ENCODE measurements around the gene POLE3.
"Not testable (repeated sequence)": the region's sequence is repeated elsewhere in the genome, so short reads cannot be mapped to it uniquely, and the experiment has no call there.

Gene POLE3

DNA sequence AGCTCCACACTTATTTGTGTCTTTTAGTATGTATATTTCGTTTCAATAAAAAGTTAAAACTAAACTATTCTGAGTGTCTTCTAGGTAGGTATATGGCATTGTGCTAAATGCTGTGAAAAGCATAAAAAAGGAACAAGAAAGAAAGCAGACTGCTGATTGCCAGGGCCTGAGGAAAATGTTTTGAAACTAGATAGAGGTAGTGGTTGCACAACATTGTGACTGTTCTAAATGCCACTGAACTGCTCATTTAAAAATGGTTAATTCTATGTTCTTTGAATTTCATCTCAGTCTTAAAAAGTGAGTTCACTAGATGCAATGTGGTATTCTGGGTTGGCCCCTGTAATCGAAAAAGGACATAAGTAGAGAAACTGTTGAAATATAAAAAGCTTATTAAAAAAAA, 6.8 kb downstream of the POLE3 start:
- DNase-seq (ENCODE audit: low read depth) = no peak

DNA sequence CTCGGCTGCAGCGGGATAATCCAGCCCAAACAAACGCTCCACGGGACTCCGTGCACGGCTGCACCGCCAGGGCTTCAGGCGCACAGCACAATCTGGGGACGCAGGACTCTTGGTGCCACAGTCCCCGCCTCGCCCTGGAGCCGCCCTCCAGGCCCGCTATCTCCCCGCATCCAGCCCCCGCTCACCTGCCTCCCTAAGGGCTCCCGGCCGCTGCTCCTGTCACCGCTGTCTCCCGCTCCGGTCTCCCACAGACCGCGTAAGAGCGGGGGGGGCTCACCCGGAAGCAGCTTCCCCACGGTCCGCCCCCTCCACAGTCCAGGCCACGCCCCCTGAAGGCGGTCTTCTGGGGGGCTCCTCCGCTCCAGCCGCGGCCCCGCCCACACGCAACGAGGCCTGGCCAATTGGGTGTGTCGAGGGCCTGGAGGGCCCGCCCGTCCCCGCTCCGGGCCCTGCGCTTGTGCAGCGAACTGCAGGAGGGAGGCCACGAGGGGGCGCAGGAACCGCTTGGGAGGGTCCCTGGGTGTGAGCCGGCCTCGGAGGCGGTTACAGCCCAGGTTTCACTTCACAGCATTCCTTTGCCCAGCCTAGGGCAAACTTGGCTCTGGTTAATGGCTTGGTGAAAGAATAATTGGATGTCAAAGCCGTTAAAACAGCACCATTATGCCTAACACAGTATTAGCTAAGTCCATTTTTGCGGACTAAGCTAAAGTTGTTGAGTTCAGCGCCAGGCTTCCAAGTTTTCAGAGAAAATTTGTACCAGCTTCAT, 9.3 kb downstream of the POLE3 start, which contains the start of gene ALAD:
Gene ALAD, minus strand, starts transcription at position 258 of the 766 bp plus-strand sequence. CDS start 7,725 bp downstream, outside the sequence.
- peak; percentile 95 for DNase-seq (ENCODE audit: low read depth)

DNA sequence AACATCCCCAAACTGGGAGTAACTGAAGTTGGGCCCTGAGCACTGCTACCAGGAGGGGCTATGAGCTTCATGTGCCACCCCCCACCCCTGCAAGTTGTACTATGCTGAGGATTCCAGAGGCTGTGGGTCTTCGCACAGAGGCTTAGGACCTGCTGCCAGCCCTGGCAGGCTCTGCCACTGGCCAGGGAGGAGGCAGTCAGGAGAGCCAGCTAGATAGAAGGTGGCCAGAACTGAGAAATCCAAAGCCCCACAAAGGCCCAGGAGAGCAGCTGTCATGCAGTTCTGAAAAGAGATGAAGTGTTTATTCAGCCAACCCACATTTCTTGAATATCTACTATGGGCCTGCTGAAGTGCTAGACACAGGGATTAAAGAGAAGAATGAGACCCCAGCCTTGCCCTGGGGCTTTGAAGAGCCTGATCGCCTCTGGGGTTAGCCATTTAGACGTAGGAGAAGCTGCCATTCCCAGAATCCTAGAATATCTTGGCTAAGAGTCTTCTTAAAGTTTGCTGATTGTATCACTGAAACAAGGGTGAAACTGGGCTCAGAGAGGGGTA, 10.8 kb downstream of the POLE3 start:
- no peak for DNase-seq (ENCODE audit: low read depth)

- DNase-seq (ENCODE audit: low read depth) = no peak
Observed at GRCh38 chr9:113398796-113399195, 11.7 kb downstream of the POLE3 start.

DNA sequence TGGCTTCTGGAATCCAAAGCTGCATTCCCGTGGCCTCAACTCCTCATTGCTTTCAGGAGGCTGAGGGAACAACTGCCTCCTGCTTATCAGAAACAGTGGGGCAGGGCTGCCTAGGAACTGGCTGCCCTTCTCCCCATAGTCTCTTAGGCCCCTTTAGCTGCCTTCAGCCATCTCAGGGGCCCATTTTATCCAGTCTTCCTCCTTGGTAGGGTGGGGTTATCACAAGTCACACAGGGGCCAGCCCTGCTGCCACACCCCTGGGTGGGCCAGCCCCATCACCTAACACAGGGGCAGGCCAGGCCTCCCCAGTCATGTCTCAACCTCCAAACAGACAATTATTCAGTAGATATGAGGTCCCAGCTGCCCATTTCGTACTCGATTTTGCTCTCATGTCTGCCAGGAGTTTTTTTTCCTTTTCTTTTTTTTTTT, 13.3 kb downstream of the POLE3 start:
- no peak for DNase-seq (ENCODE audit: low read depth)

- DNase-seq (ENCODE audit: low read depth) = no peak
Observed at GRCh38 chr9:113395000-113395861, 15.2 kb downstream of the POLE3 start.

- DNase-seq (ENCODE audit: low read depth) = no peak
Observed at GRCh38 chr9:113393281-113393680, 17.2 kb downstream of the POLE3 start.

- DNase-seq (ENCODE audit: low read depth) = no peak
Observed at GRCh38 chr9:113391917-113392316, 18.6 kb downstream of the POLE3 start.

GRCh38 chr9:113390192-113390960, 20.1 kb downstream of the POLE3 start:
- no peak for DNase-seq (ENCODE audit: low read depth)

DNA sequence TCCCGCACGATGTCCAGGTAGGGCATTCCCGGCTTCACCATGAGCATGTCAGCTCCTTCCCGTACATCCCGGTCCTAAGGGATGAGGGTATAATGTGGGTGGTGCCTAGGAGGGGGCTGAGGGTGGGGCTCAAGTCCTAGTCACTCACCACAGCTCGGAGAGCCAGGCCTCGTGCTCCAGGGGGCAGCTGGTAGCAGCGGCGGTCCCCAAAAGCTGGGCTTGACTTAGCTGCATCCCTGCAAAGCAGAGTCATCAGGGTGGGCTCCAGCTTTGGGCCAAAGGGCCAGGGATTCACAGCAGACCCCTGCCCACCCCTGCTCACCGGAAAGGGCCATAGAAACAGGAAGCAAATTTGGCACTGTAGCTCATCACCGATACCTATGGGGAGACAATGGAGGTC, 21.0 kb downstream of the POLE3 start:
- no peak for DNase-seq (ENCODE audit: low read depth)

GRCh38 chr9:113388833-113389232, 21.6 kb downstream of the POLE3 start:
- no peak for DNase-seq (ENCODE audit: low read depth)

GRCh38 chr9:113387560-113388230, 22.8 kb downstream of the POLE3 start:
- DNase-seq (ENCODE audit: low read depth) = no peak

DNA sequence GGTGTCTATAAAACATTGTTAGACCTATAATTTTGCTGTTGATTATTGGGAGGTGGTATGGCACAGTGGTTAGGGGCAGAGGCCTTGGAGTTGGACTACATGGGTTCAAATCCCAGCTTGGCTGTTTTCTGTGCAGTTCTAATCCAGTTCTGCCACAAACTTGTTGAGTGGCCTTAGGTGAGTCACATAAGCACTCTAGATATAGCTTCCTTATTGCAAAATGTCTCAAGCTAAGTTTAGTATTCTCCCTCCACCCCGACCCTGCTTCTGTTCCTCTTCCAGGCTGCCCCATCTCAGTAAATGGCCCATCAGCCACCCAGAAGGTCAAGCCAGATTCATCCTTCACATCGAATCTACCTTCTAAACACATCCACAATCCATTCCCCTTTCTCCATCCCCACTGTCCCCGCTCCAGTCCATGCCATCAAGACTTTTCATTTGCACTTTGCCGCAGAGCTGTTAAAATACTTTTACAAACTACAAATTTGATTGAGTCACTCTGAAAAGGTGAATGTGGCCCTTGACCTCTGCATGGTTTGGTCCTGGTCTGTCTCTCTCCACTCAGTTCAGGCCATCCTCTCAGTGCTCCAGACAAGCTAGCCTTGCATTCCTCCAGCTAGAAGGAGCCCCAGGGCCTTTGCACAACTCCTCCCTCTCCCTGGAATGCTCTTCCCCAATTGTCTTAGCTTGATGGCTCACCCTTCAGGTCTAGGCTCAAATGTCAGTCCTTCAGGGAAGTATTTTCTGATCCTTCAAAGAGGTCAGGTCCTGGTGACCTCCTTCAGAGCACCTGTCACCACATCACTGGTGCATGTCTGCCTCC, 23.7 kb downstream of the POLE3 start:
- DNase-seq (ENCODE audit: low read depth) = no peak

GRCh38 chr9:113381909-113382411, 28.5 kb downstream of the POLE3 start:
- no peak for DNase-seq (ENCODE audit: low read depth)

DNA sequence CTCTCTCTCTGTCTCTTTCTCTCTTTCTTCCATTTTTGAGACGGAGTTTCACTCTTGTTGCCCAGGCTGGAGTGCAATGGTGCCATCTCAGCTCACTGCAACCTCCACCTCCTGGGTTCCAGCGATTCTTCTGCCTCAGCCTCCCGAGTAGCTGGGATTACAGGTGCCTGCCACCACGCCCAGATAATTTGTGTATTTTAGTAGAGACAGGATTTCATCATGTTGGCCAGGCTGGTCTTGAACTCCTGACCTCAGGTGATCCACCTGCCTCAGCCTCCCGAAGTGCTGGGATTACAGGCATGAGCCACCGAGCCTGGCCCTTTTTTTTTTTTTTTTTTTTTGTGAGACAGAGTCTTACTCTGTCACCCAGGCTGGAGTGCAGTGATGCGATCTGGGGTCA, 29.0 kb downstream of the POLE3 start:
- not testable (repeated sequence) for DNase-seq (ENCODE audit: low read depth)

DNA sequence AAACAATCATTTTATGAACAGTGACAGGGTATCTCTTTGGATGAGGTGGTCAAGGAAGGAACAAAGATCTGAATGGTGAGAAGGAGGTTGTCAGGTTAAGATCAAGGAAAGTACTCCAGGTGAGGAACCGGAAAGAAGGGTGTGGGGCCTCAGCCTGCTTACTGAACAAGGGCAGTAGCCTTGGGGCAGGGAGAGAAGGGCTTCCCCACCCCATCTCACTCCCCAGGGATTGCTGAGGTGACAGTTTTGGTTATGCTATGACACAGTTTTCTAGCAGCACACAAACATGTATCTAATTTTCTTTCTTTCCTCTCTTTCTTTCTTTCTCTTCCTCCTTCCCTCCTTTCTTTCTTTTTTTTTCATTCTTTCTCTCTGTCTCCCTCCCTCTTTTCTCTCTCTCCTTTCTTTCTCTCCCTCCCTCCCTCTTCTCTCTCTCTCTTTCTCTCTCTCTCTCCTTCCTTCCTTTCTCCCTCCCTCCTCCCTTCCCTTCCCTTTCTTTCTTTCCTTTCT, 29.6 kb downstream of the POLE3 start:
- DNase-seq (ENCODE audit: low read depth) = no peak

DNA sequence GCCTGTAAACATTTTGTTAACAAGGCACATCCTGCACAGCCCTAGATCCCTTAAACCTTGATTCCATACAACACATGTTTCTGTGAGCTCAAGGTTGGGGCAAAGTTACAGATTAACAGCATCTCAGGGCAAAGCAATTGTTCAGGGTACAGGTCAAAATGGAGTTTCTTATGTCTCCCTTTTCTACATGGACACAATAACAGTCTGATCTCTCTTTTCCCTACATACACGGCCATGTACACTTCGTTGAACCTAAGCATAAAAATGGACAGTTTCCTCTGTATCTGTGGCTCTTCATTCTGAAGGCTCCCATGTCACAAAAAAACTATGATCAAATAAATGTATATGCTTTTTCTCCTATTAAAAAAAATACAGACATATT, 30.7 kb downstream of the POLE3 start:
- DNase-seq (ENCODE audit: low read depth) = not testable (repeated sequence)

DNA sequence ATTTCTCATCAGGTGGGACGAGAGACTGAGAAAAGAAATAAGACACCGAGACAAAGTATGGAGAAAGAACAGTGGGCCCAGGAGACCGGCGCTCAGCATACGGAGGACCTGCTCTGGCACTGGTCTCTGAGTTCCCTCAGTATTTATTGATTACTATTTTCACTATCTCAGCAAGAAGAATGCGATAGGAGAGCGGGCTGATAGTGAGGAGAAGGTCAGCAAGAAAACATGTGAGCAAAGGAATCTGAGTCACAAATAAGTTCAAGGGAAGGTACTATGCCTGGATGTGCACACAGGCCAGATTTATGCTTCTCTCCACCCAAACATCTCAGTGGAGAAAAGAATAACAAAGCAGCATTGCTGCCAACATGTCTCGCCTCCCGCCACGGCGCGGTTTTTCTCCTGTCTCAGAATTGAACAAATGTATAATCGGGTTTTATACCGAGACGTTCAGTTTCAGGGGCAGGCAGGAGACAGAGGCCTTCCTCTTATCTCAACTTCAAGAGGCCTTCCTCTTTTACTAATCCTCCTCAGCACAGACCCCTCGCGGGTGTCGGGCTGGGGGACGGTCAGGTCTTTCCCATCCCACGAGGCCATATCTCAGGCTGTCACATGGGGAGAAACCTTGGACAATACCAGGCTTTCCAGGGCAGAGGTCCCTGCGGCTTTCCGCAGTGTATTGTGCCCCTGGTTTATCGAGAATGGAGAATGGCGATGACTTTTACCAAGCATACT, 31.2 kb downstream of the POLE3 start:
- not testable (repeated sequence) for DNase-seq (ENCODE audit: low read depth)

Measured in CMK (cell line).